Brain microvascular endothelial cell (primary cell): ENCODE results near the gene ALDH1B1.

Source experiments
- DNase-seq: peaks from one replicate; pipeline ENCODE4 v3.0.0-alpha.2; 2020
- H3K27ac ChIP-seq: fragments of 250-450 bp; sonication (Bioruptor Pico); 2 replicates; pipeline ENCODE4 v1.5.1; 2020; ENCODE audit warnings: mild to moderate bottlenecking, moderate library complexity
- H3K27me3 ChIP-seq: fragments of 250-450 bp; sonication (Bioruptor Pico); replicated peaks from 2 replicates; pipeline ENCODE4 v1.5.1; 2020; ENCODE audit warnings: mild to moderate bottlenecking
- H3K36me3 ChIP-seq: fragments of 250-450 bp; sonication (Bioruptor Pico); replicated peaks from 2 replicates; pipeline ENCODE4 v1.5.1; 2020; ENCODE audit warnings: mild to moderate bottlenecking
- H3K4me3 ChIP-seq: 2 replicates; pipeline ENCODE4 v1.5.1; 2011; ENCODE audit warnings: low read depth, mild to moderate bottlenecking, control low read depth, low read length, moderate library complexity
- CTCF ChIP-seq: IDR thresholded peaks from 2 replicates; pipeline ENCODE4 v1.5.1; 2011; ENCODE audit warnings: low read depth, mild to moderate bottlenecking, moderate library complexity, low read length, control low read depth, inconsistent platforms; ENCODE audit errors: missing control alignments
- in situ Hi-C: cut with HindIII; loops from 2 replicates; pipeline ENCODE4 v1.10.0; 2017; ENCODE audit warnings: low sequenced_read_pairs, low pct_ligation_motif_present

Gene ALDH1B1

DNA sequence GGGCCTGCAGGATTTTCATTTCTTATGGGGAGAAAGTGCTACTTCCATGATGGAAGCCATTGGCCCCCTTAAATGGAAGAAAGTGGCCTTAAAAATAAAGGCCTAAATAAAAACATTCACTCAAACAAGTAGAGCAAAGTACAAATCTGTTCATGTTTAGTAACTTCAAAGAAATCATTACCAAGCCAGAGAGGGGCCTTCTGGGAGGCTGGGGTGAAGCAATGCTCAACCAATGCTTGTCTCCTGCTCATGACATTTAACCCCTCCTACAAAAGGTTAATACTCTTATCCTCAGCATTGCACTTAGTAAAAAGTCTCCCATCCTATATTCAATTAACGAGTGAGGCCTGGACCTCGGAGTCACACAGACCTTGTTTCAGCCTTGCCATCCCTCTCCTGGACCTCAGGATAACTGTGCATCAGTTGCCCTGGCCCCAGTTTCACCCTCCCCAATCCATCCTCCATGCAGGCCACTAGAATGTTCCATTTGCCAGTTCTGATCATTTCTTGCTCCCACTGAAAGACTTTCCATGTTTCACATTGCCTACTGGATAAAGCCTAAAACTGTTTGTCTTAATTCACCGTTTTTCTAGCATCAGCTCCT, 36.9 kb upstream of the ALDH1B1 start:
- in situ Hi-C loops, result no loop called here
- Histone ChIP-seq H3K27ac (no peak overlapping the region), H3K27me3 (no peaks in the 10 kb centered on the region), H3K36me3 (no peaks in the 10 kb centered on the region), H3K4me3 (no peak overlapping the region)
- no peak for DNase-seq
- no peak for TF ChIP-seq CTCF

DNA sequence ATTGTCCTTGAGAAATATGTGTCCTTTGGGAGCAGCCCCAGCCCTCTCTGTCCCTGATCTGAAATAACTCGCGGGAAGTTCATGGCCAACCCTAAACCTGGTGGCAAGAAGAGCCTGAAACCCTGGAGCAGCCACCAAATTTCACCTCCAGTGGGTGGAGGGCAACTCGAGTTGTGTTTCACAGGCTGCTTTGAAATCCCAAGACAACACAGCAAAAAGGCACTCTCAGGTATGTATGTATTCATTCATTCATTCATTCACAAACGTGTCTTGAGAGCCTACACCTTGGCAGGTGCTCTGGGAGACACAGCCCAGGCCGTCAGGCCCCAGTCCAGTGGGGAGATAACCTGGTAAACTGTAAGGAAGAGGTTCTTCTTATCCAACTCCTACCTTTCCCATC, 35.7 kb upstream of the ALDH1B1 start:
- TF ChIP-seq CTCF, result no peak
- Histone ChIP-seq H3K27me3 (no peaks in the 10 kb centered on the region), H3K27ac (no peak overlapping the region), H3K36me3 (no peaks in the 10 kb centered on the region), H3K4me3 (no peak overlapping the region)
- no peak for DNase-seq
- in situ Hi-C loops, result no loop called here

DNA sequence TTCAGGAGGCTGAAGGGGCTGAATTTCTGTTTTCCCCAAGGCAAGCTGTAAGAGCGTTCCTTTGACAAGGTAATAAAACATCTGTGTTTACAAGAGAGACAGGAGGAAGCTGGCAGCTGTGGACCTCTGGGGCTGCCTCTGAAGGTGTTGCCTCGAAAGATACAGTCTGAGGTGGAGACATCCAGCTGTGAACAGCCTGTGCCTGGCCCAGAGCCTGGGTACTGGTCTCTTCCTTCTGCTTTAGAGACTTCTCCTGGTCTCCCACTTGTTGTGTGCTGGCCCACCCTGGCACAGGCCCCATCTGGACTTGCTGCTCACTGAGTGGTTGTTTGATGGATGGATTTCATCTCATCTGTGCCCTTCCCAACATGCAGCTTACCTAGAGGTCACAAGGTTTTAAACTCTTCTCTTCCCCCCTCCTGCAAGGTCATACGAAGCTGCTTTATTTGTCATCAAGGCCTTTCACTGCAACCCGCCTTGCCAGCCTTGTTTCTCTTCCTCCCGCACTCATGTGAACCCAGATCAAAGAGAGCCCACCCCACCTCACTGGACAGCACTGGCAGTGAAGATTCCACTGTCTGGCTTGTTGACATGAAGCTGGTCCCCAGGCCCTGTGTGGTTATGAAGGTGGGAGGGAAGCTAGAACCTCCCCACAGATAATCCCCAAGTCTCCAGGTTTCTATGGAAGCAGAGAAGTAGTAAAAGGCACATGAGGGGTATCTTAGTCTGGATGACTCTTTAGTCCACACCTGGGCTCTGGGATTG, 35.0 kb upstream of the ALDH1B1 start:
- H3K27ac ChIP-seq, result no peak overlapping the region
- no peak for DNase-seq
- in situ Hi-C loops, result no loop called here
- no peaks in the 10 kb centered on the region for H3K36me3 ChIP-seq
- no peaks in the 10 kb centered on the region for H3K27me3 ChIP-seq
- TF ChIP-seq CTCF, result no peak
- H3K4me3 ChIP-seq, result no peak overlapping the region

GRCh38 chr9:38358390-38359296, 33.9 kb upstream of the ALDH1B1 start:
- in situ Hi-C loops, result no loop called here
- Histone ChIP-seq H3K27me3 (no peaks in the 10 kb centered on the region), H3K4me3 (no peak overlapping the region), H3K36me3 (no peaks in the 10 kb centered on the region), H3K27ac (no peak overlapping the region)
- no peak for DNase-seq
- no peak for TF ChIP-seq CTCF

DNA sequence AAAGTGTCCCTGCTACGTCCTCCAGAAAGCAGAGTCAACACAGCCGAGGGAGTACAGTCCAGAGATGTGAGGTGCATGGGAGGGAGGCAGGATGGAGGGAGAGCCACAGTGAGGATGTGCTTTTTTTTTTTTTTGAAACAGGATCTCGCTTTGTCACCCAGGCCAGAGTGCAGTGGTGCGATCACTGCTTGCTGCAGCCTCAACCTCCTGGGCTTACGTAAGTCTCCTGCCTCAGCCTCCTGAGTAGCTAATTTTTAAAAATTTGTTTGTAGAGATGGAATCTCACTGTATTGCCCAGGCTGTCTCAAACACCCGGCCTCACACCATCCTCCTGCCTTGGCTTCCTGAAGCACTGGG, 33.2 kb upstream of the ALDH1B1 start:
- no peak for TF ChIP-seq CTCF
- in situ Hi-C loops, result no loop called here
- H3K4me3 ChIP-seq, result no peak overlapping the region
- no peaks in the 10 kb centered on the region for H3K36me3 ChIP-seq
- DNase-seq, result no peak
- no peak overlapping the region for H3K27ac ChIP-seq
- no peaks in the 10 kb centered on the region for H3K27me3 ChIP-seq
